ENCODE data around the gene ITSN2. TPM values are rescaled to one million over a fixed set of nuclear protein-coding genes. Genes with fewer than 3 reads are reported as not detected.

Gene ITSN2
- total RNA-seq, 1 experiment from 2014 or later: 36.5 TPM

DNA sequence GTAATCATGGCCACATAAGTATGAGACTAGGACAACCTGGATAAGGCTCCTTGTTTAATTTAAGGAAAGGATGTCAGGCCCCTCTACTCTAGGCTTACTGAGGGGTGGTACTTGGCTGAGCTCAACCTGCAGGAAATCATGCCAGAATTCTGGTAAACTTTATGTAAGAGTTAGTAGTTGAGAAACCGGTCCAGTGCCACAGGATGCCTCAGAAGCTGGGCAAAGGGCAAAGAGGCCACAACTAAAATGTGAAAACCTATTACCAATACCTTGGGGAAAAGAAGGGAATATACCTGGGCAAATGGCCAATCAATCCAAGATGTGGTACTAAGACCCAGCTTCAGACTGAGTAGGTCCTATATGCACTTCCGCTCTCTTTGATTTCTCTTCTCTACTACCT is 86.7 kb downstream of the ITSN2 start:
- H3K4me1 Mint-ChIP-seq (ENCODE audit: insufficient read depth, unreplicated experiment): peaks cover 8% of the 10 kb centered on the region
- no peak overlapping the region for H3K4me3 Mint-ChIP-seq (ENCODE audit: unreplicated experiment)
- H3K27ac Mint-ChIP-seq (ENCODE audit: low read depth, unreplicated experiment): no peak overlapping the region
- CTCF ChIA-PET: interaction anchor here (0.6 to 1.2 kb wide), 3 partner anchors 11 to 922 kb away, joined by 3 to 5 read pairs (median 3); no protein-coding TSS in a partner anchor
- H3K27me3 Mint-ChIP-seq (ENCODE audit: insufficient read depth, unreplicated experiment): no peaks in the 10 kb centered on the region
- BruUV-seq (replicated peaks): no TSS peak
- H3K9me3 Mint-ChIP-seq (ENCODE audit: unreplicated experiment): no peaks in the 10 kb centered on the region
- no peak for DNase-seq (ENCODE audit: unreplicated experiment)
- POLR2A ChIA-PET: interaction anchor here (1.8 kb wide), 1 partner anchor 87 kb away, joined by 3 read pairs; the partner anchor contains the start of gene ITSN2
- no peak for TF ChIP-seq CTCF (IDR thresholded peaks at IDR 0.05; ENCODE audit: unreplicated experiment)
- intact Hi-C loops (cut with micrococcal nuclease): no loop called here
- H3K36me3 Mint-ChIP-seq (ENCODE audit: insufficient read depth, unreplicated experiment): peaks cover 48% of the 10 kb centered on the region

GRCh38 chr2:24272907-24273306 is 87.4 kb downstream of the ITSN2 start:
- ChIA-PET CTCF (interaction anchor here (0.5 to 1.2 kb wide), 3 partner anchors 12 to 923 kb away, joined by 3 read pairs; no protein-coding TSS in a partner anchor), POLR2A (no interaction called here)
- no peaks in the 10 kb centered on the region for H3K9me3 Mint-ChIP-seq (ENCODE audit: unreplicated experiment)
- intact Hi-C loops (cut with micrococcal nuclease): no loop called here
- H3K36me3 Mint-ChIP-seq (ENCODE audit: insufficient read depth, unreplicated experiment): peaks cover 43% of the 10 kb centered on the region
- no peaks in the 10 kb centered on the region for H3K27me3 Mint-ChIP-seq (ENCODE audit: insufficient read depth, unreplicated experiment)
- H3K27ac Mint-ChIP-seq (ENCODE audit: low read depth, unreplicated experiment): no peak overlapping the region
- TF ChIP-seq CTCF (IDR thresholded peaks at IDR 0.05; ENCODE audit: unreplicated experiment): no peak
- no peak for DNase-seq (ENCODE audit: unreplicated experiment)
- H3K4me3 Mint-ChIP-seq (ENCODE audit: unreplicated experiment): no peak overlapping the region
- peaks cover 8% of the 10 kb centered on the region for H3K4me1 Mint-ChIP-seq (ENCODE audit: insufficient read depth, unreplicated experiment)
- BruUV-seq (replicated peaks): no TSS peak

DNA sequence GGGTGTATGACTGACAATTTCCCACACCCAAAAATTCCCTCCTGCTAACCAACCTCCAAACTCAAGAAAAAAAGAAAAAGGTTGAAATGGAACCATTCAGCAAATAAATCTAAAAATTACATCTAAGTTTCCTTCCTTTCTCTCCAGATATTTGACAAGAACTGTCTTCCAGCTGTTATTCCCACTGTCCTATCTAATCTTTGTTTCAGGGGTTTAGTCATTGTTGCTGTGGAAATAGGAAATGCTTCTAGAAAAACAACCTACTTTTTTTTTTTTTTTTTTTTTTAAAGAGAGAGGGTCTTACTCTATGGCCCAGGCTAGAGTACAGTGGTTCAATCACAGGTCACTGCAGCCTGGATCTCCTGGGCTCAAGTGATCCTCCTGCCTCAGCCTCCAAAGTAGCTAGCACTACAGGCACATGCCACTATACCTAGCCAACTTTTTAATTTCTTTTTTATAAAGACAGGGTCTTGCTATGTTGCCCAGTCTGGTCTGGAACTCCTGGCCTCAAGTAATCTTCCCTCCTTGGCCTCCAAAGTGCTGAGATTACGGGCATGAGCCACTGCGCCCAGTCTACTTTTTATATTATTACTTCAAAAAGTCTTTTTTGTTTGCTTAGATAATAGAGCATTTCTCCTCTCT is 88.1 kb downstream of the ITSN2 start:
- peak overlapping the region; percentile 24 for H3K27ac Mint-ChIP-seq (ENCODE audit: low read depth, unreplicated experiment)
- H3K4me1 Mint-ChIP-seq (ENCODE audit: insufficient read depth, unreplicated experiment): peaks cover 8% of the 10 kb centered on the region
- no peaks in the 10 kb centered on the region for H3K27me3 Mint-ChIP-seq (ENCODE audit: insufficient read depth, unreplicated experiment)
- no peak overlapping the region for H3K4me3 Mint-ChIP-seq (ENCODE audit: unreplicated experiment)
- H3K36me3 Mint-ChIP-seq (ENCODE audit: insufficient read depth, unreplicated experiment): peaks cover 41% of the 10 kb centered on the region
- POLR2A ChIA-PET: no interaction called here
- DNase-seq (ENCODE audit: unreplicated experiment): no peak
- TF ChIP-seq CTCF (IDR thresholded peaks at IDR 0.05; ENCODE audit: unreplicated experiment): no peak
- no TSS peak for BruUV-seq (replicated peaks)
- intact Hi-C loops (cut with micrococcal nuclease): no loop called here
- CTCF ChIA-PET: interaction anchor here (0.5 to 1.5 kb wide), 4 partner anchors 12 to 108 kb away, joined by 3 to 5 read pairs (median 4); no protein-coding TSS in a partner anchor
- no peaks in the 10 kb centered on the region for H3K9me3 Mint-ChIP-seq (ENCODE audit: unreplicated experiment)

DNA sequence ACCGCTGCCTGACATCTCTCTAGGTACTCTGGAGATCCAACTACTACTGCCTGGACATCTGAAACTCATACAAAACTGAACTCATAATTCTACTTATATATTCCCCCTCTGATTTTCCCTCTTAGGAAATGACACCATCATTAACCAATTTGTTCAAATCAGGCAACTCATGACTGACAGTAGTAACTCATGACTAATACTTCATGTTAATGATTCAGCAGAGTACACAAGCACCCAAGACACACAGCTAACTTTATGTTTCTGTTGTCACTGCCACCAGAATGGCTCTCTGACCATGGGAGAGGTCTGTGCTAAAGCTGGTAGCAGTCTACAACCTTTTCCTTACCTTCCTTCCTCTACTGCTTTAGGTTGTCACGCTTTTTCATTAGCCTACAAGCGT is 91.1 kb downstream of the ITSN2 start:
- DNase-seq (ENCODE audit: unreplicated experiment): peak; percentile 22
- no peaks in the 10 kb centered on the region for H3K27me3 Mint-ChIP-seq (ENCODE audit: insufficient read depth, unreplicated experiment)
- CTCF ChIA-PET: interaction anchor here (1.0 kb wide), 1 partner anchor 113 kb away, joined by 4 read pairs; no protein-coding TSS in a partner anchor
- no peaks in the 10 kb centered on the region for H3K4me1 Mint-ChIP-seq (ENCODE audit: insufficient read depth, unreplicated experiment)
- no TSS peak for BruUV-seq (replicated peaks)
- no peak overlapping the region for H3K27ac Mint-ChIP-seq (ENCODE audit: low read depth, unreplicated experiment)
- no peak for TF ChIP-seq CTCF (IDR thresholded peaks at IDR 0.05; ENCODE audit: unreplicated experiment)
- H3K36me3 Mint-ChIP-seq (ENCODE audit: insufficient read depth, unreplicated experiment): peaks cover 34% of the 10 kb centered on the region
- H3K9me3 Mint-ChIP-seq (ENCODE audit: unreplicated experiment): no peaks in the 10 kb centered on the region
- POLR2A ChIA-PET: no interaction called here
- intact Hi-C loops (cut with micrococcal nuclease): no loop called here
- no peak overlapping the region for H3K4me3 Mint-ChIP-seq (ENCODE audit: unreplicated experiment)

All from MCF 10A (cell line).